Hematopoietic multipotent progenitor cell treated with erythropoietin and hydrocortisone succinate and interleukin-3 and kit ligand, for 17 days (in vitro differentiated cells): ENCODE results near the gene NATD1.

Experiments
- DNase-seq: peaks from one replicate; pipeline ENCODE4 v3.0.0-alpha.2; 2015; ENCODE audit warnings: low spot score

NATD1 gene

DNA sequence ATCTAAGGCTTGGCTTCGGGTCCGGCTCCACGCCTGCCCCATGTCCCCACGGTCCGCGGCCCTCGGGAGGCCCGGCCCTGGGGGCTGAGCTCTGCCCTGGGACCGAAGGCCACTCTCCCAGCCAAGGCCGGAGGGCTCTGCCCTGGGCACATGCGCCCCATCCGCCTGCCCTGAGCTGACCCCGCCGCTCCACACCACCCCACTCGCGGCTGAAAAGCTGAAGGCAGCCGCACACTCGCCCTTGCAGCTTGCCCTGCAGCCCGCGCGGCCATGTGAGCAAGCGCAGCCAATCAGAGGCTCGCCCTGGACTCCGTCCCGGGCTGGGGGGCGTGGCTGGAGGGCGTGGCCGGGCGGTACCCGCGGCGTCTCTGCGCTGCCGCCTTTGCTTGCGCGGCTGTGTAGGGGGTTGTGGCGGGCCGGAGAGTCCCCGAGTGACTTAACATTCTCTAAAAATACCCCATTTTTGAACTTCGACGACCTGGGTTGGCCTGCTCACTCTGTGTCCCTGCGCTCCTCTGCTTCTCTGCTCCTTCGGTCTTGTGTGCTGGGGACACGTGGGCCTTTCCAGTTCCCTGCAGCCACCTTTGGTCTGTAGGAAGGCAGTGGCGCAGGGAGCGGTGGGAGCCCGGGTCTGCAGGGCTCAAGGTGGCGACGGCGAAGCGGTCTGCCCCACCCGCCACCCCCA lies 22.5 kb upstream of the NATD1 start:
- peak; percentile 96 for DNase-seq

DNA sequence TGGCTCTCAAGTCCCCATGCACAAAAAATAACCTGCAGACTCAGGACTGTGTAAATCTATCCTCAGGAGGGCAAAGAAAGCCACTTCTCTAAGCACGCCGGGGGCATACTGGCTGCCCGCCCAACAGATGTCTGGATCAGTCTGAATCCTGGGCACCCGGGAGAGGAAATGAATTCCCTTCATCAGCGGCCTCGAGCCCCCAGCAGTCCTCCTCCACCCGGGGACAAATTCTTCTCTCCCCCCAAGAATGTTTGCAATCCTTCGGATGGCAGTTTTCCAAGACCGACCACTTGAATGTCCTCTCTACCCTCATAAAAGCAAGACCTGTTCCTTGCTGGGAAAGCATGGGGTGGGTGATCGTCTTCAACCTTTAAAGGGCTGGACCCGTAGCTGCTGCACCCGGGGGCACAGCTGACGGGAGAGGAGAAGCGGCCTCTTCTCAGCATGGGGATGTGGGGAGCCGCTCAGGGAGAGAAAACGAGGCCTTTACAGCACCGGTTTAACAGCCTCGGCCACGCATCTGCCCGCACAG lies 21.9 kb upstream of the NATD1 start:
- DNase-seq: no peak

DNA sequence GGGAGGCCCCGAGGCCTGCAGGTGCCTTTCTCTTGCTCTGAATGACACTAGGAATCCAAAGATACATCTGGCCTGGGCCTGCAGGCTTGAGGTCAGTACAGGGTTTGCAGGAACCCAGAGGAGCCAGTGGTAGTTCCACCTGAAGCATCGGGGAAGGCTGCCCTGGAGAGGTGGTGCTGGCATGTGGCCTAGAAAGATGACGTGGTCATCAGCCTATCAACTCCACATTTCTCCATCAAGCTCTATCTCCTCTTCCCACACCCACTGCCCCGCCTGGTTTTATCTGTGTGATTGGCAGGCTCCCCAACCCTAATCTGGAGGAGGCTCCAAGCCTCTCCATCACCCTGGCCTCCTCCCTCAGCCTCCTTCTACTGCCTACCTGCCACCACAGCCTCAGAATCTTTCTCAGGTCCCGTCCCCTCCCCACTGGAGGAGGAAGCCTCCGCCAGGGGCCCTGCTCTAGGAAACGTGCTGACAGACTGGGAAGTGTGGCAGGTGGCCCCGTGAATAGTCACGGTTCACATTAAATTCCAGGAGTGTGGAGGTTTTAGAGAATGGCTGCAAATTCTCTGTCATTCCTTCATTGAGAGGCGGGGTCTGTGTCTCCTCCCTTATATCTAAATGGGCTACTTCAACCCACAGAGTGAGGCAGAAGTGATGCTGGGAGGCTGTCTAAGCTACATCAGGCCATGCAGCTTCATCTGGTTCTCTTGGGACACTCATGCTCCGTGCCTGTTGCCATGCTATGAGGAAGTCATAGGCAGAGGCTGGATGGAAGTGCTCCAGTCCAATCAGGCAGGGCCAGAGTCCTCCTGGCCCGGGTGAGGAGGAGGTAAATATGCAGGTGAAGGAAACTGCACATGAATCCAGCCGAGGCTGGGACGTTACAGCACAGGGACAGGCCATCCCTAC lies 19.9 kb upstream of the NATD1 start:
- DNase-seq: peak; percentile 98

DNA sequence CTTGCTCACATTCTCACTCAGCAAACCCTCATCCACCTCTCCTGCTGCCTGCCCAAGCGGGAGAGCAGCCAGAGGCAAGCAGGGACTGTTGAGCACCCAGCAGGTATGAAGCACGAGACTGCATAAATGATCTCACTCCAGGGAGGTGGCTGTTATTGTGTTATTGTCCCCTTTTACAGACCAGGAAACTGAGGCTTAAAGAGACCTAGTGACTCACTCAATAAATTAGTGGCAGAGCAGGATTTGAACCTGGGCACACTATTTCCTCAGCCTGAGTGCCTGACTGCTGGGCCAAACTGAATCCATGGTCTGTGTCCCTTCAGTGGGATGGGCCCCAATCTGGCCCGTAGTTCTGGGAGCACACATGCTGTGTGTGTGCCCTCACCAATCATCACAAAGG lies 19.0 kb upstream of the NATD1 start:
- DNase-seq: no peak

DNA sequence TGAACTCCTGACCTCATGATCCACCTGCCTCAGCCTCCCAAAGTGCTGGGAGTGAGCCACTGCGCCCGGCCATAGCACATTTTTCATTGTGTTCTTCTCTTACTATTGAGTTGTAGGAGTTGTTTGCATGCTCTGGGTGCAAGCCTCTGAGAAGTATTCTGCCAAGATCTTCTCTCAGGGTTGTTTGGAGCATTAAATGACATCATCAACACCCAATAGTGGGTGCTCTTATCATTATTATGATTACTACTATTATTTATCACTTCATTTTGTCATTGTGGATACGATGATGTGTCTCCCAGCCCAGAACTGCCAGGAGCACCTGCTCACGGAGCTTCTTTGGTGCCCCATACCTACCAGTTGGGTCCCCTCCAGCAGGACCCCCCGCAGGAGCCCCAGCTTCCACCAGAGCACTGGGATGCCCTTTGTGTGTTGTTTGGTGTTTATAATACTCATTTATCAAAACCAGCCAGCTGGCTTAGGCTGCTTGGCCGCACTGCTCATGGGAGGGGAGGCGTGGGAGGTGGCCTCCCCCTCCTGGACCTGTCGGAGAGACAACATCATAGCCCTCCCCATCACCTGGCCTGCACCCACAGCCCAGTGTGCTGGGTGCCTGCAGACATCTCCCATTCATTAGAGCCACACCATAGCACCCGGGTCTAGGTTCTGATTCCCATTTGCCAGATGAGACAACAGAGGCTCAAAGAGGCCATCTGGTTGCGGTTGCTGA lies 18.4 kb upstream of the NATD1 start:
- peak; percentile 84 for DNase-seq

DNA sequence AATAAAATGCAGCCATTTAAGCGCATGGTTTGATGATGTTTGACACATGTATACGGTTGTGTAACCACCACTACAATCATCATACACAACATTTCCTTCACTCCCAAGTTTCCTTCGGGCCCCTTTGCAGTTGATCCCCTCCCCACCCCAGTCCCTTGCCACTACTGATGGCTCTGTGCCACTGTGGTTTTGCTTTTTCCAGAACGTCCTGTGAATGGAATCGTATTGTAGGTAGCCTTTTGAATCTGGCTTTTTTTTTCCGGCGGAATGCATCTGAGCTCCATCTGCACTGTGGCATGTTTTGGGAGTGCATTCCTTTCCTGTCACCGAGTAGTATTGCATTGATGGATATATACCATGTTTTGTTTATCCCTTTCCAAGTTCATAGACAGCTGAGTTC lies 16.2 kb upstream of the NATD1 start:
- no peak for DNase-seq

DNA sequence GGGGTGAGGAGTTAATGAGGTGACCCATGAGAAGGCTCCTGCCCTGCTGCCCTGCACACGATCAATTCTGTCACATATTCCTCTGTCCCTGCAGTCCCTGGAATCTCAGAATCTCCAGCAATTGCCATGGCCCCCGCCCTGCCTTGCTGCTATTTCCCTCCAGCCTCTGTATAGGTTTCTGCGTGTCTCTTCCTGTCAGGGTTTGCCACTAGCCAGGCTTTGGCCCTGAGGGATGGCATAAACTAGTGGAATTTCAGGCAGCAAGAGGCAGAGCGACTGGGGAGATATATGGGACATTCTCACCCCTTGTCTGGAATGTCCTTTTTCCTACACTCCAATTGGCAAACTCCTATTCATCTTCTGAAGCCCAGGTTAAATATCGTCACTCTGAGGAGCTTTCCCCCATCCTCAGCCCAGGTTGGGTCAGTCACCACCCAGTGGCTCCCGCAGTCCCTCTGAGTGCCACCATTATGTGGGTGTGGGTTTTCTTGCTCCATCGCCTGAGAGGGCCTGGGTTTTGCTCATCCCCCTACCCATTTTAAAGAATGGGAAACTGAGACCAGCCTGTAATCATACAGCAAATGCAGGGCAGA lies 15.5 kb upstream of the NATD1 start:
- no peak for DNase-seq

DNA sequence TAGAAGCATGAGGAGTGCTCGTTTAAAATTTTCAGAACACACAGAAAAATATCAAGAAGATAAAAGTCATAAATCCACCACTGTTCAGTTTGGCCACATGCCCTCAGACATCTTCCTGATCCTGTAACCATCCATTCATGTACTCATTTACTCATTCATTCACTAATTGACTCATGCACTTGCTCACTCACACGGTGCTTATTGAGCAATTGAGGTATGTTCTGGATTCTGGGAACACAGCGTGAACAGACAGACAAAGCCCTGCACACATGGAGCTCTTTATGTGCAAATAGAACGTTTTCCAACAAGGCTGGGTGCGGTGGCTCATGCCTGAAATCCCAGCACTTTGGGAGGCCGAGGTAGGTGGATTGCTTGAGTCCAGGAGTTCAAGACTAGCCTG lies 10.2 kb upstream of the NATD1 start:
- no peak for DNase-seq

DNA sequence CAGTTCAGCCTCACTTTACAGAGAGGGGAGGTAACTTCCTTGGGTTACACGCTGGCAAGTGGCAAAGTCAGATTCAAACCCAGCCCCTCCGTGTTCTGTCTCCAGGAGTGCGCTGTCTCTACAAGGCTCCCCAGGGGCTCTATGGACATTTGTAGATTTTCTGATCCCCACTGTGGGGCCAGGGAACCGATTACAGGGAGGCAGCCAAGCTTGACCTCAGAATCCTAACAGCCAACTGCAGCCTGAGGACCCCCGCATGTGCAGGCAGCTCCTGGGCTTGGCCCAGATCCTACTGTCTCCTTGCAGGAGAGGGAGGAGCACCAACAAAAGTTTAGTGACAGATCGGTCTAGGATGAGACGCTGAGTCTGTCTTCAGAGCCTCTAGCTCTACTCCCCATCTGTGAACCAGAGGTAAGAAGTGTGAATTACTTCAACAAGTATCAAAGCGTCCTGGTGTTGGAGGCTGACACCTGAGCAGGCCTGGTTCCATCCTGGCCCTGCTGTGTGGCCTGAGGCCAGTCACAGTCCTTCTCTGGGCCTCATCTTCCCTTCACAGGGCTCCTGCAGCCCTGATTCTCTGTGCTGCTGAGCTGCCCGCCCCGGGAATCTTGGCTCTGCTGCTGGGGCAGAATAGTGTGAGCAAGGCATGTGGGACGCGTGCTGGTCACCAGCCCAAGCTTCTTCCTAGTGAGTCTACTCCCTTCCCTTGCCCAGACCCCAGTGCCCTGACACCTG lies 9.2 kb upstream of the NATD1 start:
- DNase-seq: no peak

DNA sequence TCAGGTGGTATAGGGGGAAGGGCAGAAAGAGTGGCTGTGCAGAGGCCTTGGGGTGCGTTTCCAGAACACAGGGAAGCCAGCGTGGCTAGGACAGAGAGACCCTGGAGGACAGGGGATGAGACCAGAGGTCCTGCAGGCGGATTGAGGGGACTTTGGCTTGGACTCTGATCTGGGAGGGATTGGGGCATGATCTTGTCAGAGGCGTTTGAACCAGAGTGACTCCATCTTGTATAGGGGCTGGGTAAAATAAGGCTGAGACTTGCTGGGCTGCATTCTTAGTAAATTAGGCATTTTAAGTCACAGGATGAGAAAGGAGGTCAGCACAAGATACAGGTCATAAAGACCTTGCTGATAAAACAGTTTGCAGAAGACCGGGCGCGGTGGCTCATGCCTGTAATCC lies 5.4 kb upstream of the NATD1 start:
- DNase-seq: no peak

DNA sequence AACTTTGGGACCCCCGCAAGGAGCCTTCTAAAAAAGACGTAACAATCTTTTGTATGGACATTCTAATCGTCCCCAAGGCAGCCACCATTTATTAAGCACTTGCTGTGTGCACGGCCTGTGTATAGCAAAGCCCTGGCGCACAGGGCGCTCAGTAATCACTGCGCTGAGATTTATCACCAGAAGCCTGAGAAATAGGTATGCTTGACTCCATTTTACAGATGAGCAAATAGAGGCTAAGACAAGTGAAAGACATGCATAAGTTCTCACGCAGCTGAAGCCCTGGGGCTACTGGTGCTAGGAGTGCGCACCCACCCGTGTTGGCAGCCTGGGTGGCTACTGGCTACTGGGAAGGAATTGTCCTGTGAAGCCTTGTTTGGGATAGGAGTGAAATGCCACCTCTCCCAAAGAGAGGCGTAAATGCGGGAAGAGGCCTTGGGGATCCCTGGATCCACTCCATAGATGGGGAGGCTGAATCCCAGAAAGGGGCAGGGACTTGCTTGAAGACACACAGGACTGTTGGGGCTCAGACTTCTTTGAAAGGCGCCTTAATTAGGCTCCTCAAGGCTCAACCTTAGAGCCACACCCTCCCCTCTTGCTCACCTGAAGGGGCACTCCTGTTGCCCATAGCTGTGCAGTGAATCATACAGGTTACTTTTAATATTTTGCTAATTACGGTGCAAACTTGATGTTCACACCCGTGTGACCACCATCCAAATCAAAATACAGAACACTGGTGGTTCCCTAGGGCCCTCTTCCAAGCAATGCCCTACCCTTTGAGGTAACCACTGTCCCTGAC lies 634 bp upstream of the NATD1 start:
- peak; percentile 73 for DNase-seq

DNA sequence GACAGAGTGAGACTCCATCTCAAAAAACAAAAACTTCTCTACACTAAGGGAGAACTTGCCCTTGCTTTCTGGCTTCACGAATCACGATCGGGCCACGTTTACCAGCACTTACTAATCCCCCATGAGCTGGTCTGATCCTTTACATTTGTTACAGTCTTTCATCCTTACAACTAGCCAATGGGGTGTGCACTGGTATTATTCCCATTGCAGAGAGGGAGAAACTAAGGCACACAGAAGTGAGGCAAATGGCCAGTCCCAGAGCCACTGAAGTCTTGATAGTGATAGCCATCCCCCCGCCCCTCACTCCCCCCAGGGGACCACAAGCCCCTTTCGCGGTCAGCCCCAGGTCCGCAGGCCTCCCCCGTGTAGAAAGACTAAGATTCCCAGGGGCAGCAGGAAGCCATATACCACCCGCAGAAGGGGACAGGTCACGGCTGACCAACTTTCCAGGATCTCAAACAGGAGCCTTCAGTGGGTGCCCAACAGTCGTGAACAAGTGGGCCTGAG lies 868 bp downstream of the NATD1 start:
- DNase-seq: peak; percentile 53

DNA sequence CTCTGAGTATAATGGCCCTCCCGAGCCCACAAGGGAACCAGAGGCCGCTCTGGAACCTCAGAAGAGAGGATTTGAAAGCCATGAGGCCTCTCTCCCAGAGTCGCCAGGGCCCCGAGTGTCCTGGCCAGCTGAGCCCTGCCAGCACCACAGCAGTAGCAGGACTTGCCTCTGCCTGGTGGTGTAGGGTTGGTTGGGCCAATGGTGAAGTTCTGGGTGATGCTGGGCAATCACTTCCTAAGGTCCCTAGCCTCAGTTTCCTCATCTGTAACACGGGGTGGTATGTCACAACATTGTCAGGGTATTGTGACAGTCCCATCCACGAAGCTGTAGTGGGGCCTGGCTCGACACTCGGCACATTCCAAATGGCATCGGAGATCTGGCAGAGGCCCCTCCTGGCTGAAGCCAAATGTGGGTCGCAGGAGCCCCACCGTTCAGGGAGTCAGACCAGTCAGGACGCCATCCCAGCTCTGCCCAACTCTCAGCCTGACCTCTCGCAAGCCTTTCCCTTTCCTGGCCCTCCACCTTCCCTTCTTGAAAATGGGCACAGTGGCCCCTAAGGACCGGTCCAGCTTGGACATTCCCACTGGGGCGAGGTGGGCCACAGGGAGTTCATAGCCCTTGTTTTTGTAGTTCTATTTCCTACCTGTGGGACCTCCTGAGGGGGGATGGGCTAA lies 1.7 kb downstream of the NATD1 start:
- DNase-seq: peak; percentile 56

DNA sequence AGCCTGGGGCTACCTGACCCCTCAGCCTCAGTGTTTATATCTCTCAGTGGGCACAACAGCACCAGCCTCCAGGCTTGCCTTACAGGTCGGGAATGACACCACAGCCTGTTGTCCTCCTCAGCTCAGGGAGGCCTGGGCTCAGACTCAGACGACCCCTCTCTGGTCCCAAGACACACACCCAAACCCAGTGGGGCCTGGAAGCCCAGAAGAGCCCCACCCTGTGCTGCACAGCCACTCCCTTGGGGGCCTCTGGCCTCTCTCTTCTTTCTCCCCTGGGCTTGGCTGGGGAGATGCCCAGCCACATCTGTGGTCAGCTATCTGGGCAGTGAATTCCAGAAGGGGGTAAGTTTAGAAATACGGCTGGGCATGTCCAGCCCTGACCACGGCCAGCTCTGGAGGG lies 2.4 kb downstream of the NATD1 start:
- DNase-seq: peak; percentile 63

DNA sequence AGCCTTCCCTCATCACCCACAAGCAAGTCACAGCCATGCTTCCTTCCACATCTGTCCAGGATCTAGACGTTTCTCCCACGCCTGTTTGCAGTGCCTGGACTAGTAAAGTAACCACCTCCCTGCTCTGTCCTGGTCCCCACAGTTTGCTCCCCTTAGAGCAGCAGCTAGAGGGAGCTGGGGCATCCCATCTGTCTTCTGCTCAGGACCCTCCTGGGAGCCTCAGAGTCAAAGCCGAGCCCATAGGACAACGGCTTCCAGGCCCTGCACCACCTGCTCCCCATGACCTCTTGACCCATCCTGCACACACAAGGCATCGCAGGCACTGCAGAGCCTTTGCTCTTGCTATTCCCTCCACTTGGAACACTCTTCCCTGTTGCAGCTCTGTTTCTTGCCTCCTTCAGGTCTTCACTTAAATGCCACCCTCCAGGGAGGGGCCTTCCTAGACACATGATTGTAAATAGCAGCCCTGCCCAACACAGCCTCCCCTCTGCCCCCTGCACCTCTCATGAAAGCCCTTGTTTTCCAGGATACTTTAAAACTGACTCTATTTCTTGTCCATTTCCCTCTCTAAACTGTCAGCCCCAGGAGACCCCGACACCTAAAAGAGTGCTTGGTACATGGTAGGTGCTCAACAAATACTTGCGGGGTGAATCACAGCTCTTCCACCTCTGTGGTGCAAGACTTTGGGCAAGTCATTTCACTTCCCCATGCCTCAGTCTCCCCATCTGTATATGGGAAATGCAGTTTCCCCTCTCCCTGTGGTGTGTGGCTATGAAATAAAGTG lies 3.1 kb downstream of the NATD1 start:
- DNase-seq: peak; percentile 60

DNA sequence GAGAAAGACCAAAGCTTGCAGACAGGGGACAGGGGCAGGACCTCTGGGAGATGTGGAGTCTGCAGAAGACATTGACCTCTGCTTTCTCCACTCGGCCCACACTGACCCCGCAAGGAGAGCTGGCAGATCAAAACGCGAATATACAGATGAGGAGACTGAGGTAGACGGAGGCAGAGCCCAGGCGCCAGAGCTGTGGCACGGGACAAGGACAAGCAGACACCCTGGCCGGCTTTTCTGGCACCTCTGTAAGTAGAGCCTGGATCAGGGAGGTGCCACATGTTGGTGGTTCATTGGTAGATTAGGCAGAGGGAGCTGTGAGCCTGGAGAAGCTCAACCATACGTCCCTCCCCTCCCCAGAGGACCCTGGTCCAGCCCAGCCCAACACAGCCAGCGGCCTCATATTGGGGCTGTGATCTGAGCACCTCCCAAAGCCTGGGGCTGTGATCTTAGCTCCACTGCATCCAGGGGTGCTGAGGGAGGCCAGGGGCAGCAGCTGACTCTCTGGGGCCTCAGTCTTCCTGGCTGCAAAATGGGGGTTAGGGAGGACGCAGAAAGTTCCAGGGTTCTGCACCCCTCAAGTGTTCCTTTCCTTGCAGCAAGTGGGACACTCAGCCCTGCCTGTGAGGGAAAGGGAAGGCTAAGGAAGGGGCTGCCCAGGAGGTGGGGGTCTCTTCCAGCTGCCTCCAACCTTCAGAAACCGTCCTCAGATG lies 4.0 kb downstream of the NATD1 start:
- DNase-seq: peak; percentile 54

DNA sequence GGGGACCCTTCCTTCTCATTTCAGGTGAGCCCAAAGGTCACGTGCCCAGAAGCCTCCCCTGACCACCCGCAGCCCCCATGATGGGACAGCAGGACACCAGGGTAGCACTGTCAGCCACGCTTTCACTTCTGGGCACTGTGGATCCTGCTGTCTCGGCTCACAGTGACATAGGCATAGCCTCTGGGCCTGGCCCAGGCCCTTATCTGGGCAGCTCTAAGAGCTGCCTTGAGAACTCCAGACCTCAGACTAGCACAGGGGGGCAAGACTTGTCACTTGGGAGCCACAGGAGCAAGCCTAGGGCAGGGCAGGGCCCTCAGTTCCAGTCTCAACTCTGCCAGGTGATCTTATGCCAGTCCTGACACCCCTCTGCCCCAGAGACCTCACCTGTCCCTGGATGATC lies 4.7 kb downstream of the NATD1 start:
- peak; percentile 70 for DNase-seq

DNA sequence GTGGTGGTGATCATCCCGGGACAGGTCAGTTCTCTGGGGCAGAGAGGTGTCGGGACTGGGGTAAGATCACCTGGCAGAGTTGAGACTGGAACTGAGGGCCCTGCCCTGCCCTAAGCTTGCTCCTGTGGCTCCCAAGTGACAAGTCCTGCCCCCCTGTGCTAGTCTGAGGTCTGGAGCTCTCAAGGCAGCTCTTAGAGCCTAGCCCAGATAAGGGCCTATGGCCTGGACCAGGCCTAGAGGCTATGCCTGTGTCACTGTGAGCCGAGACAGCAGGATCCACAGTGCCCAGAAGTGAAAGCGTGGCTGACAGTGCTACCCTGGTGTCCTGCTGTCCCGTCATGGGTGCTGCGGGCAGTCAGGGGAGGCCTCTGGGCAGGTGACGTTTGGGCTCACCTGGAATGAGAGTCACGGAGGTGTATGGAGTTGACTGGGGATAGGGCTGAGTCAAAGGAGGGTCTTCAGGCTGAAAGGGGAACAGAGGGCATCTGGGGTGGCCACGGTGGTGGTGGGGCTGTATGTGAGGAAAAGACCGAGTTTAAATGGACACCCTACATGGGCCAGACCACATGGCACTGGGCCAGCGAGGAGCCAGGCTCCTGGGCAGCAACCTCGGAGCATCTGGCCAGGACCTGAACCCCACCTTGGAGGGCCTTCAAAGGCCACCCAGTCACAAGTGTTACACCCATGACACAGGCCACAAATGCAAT lies 5.5 kb downstream of the NATD1 start:
- DNase-seq: peak; percentile 55
